Hematopoietic multipotent progenitor cell treated with erythropoietin and hydrocortisone succinate and interleukin-3 and kit ligand, for 6 days (in vitro differentiated cells): ENCODE data around the gene IPP.
"Not testable (repeated sequence)": the region's sequence is repeated elsewhere in the genome, so short reads cannot be mapped to it uniquely, and the experiment has no call there.

Source experiments
- DNase-seq: peaks from one replicate; pipeline ENCODE4 v3.0.0-alpha.2; 2015

Gene IPP

GRCh38 chr1:45750298-45751038, at the start of gene IPP:
TSS of gene IPP (minus strand) at chr1:45750653. CDS start at chr1:45746411, 4,242 bp downstream.
- peak; percentile 99 for DNase-seq

GRCh38 chr1:45796946-45797345, 46.5 kb upstream of the IPP start:
- DNase-seq: no peak

GRCh38 chr1:45796381-45796780, 45.9 kb upstream of the IPP start:
- DNase-seq: no peak

GRCh38 chr1:45793942-45794604, 43.6 kb upstream of the IPP start:
- no peak for DNase-seq

- no peak for DNase-seq
Measured at GRCh38 chr1:45792744-45793143, 42.3 kb upstream of the IPP start.

GRCh38 chr1:45789601-45790000, 39.1 kb upstream of the IPP start:
- DNase-seq: no peak

GRCh38 chr1:45787905-45788304, 37.5 kb upstream of the IPP start:
- no peak for DNase-seq

GRCh38 chr1:45785583-45785982, 35.1 kb upstream of the IPP start:
- DNase-seq: peak; percentile 63

- DNase-seq: no peak
Measured at GRCh38 chr1:45775794-45776193, 25.3 kb upstream of the IPP start.

- no peak for DNase-seq
Measured at GRCh38 chr1:45772971-45773370, 22.5 kb upstream of the IPP start.

GRCh38 chr1:45769261-45769932, 18.9 kb upstream of the IPP start:
- peak; percentile 54 for DNase-seq

GRCh38 chr1:45767035-45767434, 16.6 kb upstream of the IPP start:
- DNase-seq: no peak

GRCh38 chr1:45765999-45766792, 15.7 kb upstream of the IPP start:
- DNase-seq: no peak

GRCh38 chr1:45762291-45762690, 11.8 kb upstream of the IPP start:
- no peak for DNase-seq

GRCh38 chr1:45755697-45756096, 5.2 kb upstream of the IPP start:
- DNase-seq: no peak

GRCh38 chr1:45753248-45754037, 3.0 kb upstream of the IPP start:
- DNase-seq: no peak

- no peak for DNase-seq
Measured at GRCh38 chr1:45752441-45753052, 2.1 kb upstream of the IPP start.

- DNase-seq: no peak
Measured at GRCh38 chr1:45752014-45752413, 1.6 kb upstream of the IPP start.

GRCh38 chr1:45751039-45751838, 786 bp upstream of the IPP start:
- not testable (repeated sequence) for DNase-seq

- no peak for DNase-seq
Measured at GRCh38 chr1:45746922-45747321, 3.5 kb downstream of the IPP start.

- DNase-seq: not testable (repeated sequence)
Measured at GRCh38 chr1:45739641-45740156, 10.8 kb downstream of the IPP start.
